HG03457 (cell line): ENCODE results near the gene ABR.
"Not testable (repeated sequence)": the region's sequence is repeated elsewhere in the genome, so short reads cannot be mapped to it uniquely, and the experiment has no call there.

ENCODE experiments used
- ATAC-seq: cut with Tn5 transposase; IDR thresholded peaks from one replicate; pipeline ENCODE4 v1.9.1; 2021; ENCODE audit warnings: moderate number of reproducible peaks; ENCODE audit not compliant: unreplicated experiment

The ABR gene

DNA sequence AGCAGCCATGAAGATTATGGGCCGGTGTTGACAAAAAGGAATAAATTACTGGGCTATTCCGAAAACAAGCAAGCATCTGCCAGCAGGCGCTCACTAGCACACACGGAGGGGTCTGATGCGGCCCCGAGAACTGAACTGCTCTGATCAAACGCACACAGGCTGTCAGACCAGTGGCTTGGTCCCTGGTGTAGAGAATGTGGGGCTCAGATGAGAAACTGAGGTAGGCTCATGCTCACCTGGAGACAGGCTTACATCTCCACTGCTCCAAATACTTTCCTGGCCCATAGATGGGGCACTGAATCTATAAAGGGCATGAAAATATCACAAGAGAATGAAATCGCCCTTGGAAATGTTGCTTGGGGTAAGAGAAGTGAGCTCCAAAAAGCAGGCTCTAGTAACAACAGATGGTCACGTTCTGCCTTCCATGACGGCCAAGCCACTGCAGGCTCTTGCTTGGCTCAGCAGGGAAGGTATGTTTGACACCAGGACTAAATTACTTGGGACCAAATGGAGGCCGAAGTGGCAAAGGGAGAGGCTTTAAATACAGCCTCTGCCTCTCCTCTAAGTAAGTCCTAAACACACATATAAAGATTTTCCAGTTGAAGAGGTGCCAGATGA lies 5.4 kb downstream of the ABR start:
- ATAC-seq = no peak

DNA sequence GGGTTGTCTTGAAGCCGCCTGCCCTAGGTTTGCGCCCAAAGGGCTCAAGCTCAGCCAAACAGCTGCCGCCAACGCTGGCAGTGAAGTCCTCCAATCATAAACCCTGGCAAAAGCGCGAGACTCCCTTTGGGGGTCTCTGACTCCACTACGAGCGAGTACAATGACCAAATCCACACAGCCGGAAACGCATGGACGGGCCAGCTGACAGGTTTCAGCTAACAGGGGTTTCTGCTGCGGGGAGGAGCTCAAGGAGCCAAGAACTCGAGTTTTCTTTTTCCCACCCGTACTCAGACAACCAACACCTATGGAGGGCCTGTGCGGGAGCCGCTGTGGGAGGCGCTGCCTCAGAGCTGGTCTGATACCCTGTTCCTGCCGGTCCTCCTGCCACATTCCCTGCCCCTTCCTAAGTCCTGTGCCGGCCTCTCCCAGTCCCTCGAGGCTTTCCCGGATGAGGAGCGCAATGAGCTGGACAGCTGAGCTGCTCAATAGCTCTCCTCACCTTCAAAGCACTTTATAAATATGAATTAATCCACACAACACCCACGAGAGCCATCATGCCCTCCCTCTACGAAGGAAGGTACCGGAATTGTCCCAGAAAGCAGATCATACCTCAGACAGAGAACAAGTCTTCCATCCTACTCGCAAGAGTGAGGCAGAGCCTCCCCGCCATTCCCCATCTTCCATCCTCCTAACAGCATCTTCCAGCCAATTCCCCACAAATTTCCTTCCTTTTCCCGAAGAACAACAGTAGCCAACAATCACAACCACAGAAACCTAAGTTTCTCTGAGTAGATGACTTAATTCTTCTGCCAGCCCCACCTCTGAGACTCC lies 6.1 kb downstream of the ABR start:
- no peak for ATAC-seq

DNA sequence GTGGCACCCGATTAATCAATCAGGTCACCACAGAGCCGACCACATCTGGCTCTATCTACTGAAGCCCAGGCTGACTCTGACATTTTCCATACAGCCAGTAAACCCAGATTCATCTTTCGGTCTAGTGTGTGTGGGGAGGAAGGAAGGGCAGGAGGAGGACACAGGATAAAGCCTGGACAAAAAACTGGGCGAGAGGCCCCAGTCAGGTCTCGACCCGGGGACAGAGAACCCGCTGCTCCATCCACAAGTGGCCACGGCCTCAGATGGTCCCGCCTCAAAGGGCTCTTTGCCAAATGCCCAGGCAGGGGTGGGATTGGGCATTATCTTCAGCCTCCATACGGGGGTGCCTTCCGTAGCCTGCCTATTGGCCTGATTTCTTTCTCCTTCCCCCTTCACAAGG lies 7.8 kb downstream of the ABR start:
- ATAC-seq = no peak

DNA sequence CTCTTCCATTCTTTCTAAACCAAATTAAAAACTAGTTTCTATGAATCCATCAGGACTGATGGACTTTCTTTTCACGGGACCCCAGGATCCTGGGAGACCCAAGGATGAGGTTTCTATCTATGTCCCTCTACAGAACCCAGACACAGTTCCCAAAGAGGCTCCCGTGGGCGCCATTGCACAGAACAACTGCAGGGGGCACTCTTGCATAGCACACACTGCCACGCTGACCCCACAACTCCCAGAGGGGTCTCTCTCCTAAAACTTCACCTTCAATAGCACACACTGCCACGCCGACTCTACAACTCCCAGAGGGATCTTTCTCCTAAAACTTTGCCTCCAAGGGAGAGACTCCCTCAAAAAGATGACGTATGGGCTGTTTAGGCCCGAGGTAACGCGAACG lies 9.0 kb downstream of the ABR start:
- no peak for ATAC-seq

DNA sequence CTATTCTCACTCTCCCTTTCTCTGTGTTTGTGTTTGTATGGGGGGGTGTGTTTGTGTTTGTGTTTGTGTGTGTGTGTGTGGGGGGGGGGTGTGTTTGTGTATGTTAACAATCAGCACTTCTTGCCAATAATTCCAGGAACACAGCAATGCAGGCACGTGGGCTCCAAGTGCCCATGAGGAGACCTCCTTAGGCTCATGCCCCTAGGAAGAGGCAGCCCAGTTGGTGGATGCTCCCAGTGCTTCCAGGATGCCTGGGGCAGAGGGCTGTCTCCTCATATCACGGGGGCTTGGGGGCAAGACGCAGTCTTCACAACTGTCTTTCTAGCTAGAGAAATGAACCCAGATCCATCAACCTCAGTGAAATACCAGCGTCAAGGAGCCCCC lies 9.9 kb downstream of the ABR start:
- ATAC-seq = no peak

DNA sequence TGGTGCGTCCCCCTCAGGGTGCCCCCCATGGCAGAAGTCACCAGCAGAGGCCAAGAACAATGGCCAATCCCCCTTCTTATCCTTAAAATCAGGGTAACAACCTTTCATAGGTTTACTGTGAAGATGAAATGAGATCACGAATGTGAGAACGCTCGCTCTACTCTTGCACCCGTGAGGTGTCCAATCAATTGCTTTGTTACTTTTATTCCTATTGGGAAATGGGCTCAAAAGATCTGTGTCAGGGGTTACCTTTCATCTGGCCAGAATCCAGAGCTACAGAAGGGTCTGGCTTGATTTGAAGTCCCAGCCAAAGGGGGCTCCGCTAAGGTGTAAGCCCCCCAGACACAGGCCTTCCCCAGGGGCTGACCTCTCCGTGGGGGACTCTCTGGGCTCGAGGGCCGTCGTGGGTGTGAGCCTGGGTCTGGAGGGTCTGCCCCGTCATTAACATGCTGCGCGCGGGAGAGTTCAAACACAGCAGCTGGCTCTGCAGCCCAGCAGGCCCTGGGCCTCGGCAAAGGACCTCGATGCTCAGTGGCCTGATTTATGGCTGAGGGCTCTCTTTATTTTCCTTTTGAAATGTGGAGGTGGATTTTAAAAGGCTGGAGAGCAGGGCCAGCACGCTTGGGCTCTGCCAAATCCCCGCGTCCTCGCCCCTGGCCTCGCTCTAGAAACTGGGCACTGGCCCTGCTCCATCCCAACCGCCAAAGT lies 10.4 kb downstream of the ABR start:
- no peak for ATAC-seq

DNA sequence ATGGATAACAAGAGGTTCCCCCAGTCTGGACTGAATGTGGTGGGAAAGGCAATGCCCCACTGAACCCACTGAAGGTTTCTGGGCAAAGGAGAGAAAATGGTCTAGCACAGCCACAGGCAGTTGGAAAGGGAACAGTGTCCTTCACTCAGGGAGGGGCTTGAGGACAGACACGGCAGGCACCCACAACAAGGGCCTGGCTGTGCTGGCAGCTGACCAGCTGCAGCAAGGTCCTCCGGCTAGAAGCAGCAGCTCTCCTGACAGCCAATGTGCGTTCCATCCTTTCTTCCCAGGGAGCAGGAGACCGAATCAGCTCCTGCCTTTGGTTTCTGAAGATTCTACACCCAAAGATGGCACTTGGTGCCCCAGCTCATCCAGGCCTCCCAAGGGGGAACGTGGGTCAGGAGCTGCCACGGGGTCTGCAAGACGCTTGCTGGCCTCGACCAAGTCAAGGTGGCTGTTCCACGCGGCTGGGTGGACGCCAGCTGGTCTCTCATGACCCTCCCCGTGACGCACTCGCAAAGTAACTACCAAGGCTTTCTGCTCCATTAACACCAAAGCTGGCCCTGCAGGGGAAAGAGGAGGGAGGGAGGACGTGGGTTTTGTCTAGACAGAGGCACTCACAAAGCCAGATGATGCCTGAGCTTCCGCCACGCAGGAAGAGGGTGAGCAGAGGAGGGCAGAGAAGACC lies 11.1 kb downstream of the ABR start:
- no peak for ATAC-seq

DNA sequence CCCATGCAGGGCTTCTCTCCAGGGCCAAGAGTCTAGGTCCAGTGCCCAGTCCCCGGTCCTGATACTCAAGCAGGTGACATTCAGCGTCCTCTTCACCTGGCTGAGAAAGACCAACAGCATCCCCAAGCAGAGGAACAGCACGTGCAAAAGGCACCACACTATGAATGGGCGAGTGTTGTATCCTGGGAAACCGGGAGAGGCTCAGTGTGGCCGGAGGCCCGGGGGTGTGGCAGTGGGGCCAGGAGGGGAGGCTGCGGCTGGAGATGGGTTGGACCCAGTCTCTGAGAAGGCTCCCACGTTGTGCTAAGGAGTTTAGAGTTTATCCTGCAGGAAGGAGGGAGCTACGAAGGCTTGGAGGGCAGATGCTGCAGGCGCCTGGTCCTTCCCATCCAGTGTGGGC lies 13.5 kb downstream of the ABR start:
- ATAC-seq = no peak

DNA sequence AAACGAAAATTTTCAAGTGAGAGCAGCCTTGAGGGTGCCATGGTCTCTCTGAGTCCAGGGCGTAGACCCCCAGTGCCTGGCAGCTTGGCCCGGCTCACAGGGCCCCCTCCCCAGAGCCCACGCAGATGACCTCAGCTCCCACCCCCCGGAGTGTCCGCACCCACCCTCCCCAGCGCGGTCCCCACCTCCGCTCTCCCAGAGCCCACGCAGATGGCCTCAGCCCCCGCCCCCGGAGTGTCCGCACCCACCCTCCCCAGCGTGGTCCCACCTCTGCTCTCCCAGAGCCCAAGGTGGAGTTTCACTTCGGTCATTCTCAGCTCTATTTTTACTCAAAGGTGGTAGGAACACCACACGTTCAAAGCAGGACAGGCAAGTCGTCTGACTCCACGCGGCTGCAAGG lies 13.9 kb downstream of the ABR start:
- ATAC-seq = no peak

DNA sequence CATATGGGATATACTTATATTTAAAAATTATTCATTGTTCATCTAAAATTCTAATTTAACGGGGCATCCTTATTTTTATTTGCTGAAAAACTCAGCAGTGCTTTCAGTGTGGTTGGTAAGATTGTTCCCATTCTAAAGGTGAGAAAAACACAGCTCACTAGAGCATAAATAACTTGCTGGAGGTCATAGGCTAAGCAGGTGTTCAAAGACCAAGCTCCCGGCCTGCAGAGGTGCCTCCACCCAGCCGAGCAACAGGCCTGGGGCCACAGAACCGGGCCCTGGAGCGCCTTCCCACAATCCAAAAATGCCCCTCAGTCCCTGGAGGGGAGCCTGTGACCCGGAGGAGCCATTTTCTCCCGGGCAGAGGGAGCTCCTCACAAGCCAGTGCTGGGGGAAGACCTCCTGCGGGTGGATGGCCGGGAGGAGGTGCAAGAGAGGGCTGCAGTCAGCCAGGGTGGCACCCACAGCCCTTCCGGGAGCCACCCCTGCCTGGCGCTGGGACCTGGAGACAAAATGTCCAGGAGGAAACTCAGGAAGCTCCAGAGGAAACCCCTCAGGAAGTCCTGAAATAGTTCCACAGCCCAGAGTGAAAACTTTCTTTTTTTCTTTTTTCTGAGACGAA lies 14.7 kb downstream of the ABR start:
- ATAC-seq = no peak

DNA sequence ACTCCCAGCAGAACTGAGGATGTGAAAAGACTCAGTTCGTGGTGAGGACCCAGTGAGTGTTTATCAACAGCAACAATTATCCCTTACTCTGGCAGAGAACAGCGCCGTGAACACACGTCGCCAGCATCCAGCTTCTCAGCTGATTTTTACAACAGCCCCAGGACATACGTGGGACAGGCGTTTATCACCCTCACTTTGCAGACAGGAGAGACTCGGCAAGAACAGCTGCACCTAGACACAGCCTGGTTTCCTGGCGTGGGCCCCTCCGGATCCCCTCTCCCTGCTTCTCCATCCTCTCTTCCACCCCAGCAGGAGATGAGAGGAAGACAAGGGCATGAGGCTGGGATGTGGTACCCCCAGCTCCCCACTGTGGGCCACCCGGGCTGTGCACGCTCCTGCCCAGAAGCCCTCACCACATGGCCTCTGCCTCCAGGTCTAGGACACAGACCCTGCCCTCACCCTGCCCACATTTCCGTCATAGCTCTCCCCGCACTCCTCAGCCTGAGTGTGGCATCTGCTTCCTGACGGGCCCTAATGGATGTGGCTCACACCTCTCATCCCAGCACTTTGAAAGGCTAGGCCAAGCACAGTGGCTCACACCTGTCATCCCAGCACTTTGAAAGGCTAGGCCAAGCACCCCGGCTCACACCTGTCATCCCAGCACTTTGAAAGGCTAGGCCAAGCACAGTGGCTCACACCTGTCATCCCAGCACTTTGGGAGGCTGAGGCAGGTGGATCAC lies 17.5 kb downstream of the ABR start:
- no peak for ATAC-seq

DNA sequence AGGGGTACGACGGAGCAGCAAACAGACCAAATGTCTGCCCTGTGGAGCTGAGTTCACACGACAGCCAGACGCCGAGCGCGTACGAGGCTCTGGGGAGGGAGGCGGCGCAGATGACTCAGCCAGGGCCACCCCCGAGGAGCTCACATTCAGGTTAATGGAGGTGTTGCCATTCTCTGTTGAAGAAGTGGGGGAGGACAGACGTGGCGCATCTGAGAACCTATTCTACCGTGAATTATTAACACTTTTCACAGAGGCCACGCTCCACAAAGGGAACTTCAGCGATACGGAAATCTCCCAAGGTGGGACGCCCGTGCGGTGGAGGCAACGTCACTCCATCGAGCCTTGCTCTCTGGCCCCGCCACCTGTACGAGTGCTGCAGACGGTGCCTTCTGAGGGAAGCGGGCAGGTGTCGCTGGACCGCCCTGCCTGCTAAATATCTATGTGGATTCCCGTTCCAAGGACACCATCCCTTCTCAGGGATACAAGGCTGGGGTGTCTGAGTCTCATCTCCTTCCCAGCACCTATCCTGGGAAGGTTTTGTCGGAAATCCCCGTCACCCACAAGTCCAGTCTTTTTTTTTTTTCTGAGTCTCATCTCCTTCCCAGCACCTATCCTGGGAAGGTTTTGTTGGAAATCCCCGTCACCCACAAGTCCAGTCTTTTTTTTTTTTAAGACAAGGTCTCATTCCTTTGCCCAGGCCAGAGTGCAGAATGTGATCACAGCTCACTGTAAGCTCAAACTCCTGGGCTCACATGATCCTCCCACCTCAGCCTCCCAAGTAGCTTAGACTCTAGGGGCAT lies 19.0 kb downstream of the ABR start:
- no peak for ATAC-seq

DNA sequence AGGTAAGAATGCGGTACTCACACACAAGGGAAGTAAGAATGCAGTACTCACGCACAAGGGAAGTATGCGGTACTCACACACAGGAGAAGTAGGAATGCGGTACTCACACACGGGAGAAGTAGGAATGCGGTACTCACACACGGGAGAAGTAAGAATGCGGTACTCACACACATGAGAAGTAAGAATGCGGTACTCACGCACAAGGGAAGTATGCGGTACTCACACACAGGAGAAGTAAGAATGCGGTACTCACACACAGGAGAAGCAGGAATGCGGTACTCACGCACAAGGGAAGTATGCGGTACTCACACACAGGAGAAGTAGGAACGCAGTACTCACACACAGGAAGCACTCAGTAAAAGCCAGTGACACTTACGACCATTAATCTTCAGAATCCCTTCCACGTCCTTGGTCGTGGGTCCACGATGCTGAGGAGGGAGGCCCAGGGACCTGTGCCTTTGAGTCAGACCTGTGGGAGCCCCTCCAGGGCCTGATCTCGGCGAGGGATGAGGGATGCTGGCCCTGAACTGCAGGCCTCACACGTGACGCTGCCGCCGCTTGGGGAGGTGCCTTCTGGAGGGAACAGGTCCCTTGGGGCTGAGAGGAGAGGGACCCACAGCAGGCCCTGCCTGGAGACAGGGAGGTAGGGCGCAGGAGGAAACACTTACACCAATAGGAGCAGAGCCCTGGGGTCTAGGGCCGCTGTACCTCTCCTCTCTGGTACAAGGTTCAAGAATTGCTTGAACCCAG lies 20.2 kb downstream of the ABR start:
- ATAC-seq = no peak

DNA sequence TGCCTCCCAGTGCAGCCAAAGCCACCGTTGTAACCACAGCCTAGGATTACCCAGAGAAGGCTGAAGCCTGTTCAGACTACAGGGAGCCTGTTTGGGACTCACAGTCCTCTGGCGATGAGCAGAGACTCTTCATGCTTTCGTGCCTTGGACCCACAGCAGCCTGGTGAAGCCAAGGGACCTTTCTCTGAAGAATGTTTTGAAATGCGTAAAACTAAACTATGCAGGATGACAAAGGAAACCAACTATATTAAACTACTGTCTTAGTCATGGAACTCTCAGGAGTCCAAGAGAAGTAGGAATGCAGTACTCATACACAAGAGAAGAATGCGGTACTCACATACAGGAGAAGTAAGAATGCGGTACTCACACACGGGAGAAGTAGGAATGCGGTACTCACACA lies 20.9 kb downstream of the ABR start:
- no peak for ATAC-seq

DNA sequence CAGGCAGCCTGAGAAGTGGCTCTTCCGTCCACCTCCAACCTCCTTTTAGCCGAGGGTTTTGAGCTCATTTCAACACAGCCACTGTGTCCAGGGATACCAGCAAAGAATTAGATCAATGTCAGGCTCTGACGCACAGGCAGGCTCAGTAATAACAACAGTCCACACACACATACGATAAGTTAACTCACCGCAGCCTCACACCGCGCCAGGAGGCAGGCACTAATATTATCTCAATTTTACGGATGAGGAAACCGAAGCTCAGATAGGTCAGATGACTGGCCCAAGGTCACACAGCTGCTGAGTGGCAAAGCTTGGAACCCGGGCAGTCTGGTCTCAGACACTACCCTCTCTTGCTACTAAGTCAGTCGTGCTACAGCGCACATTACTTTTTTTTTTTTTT lies 22.9 kb downstream of the ABR start:
- ATAC-seq = no peak

DNA sequence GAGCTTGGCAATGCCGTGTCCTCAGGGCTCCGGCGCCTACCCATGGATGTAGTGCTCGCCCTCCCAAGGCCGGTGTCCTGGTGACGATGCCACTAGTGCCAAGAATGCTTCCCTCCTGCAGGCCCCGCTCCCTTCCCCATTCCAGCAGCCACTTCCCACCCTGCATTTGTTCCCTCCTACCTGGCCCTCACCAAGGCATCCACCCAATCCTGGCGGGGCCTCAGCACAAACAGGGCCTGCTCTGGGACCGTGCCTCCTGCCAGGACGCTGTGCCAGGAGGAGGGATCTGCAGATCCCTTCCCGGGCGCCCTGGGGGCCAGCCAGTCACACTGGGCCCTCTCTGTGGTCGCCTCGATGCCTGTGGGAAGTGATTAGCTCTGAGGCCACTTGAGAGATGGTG lies 25.1 kb downstream of the ABR start:
- no peak for ATAC-seq

DNA sequence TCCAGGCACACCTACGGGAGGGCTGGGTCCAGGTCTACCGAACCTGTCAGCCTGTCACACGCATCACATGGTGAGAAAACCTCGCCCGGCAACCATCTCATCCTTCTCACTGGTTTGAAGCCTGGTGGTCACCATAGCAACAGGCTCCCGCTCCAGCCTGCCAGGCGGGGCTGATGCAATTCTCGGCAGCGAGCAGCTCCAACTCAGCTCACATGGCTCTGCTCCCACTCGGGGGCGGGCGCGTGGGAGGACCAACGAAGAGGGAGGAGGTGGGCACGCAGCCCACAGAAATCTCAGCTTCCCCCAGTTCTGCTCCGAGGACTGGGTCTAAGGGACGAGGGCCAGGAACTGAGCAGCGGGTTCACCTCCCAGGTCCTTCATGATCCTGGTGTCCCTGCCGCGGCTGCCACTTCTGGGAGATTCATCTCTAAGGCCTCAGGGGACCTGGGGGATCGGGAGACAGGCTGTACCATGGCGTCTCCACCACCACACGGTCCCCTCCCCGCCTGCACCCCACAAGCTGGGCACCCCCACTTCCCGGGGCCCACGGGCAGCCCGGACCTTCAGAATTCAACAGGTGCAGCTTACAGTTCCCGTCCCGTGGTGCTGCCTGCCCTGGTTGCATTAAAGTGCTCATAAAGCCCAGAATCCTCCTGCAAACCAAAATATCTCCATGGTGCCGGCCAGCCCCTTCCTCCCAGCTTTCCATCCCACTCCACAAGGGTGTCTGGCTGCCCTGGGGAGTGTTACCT lies 25.8 kb downstream of the ABR start:
- no peak for ATAC-seq

DNA sequence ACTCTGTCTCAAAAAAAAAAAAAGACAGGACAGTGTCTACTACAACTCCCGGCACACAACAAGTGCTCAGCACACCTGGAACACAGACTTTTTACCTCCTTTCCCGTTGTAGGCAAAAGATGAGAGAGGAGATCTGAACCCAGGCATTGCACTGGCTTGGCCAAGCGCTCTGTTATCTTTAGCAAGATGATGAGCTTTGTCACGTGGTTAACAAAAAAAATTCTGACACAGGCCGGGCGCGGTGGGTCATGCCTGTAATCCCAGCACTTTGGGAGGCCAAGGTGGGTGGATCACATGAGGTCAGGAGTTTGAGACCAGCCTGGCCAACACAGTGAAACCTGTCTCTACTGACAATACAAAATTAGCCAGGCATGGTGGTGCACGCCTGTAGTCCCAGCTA lies 27.2 kb downstream of the ABR start:
- ATAC-seq = not testable (repeated sequence)
